A172 (cell line): ENCODE measurements around the gene NAA11. TPM values are rescaled to one million over a fixed set of nuclear protein-coding genes. Genes with fewer than 3 reads are reported as not detected.

ENCODE experiments used
- total RNA-seq: library from RNA; depleted of rRNA; stranded (reverse); fragments of >200 nt; shearing (Covaris generic); gene quantifications from 2 replicates; pipeline ENCODE4 v1.2.3, GENCODE V29; 2014; rRNA removed

NAA11 gene
- total RNA-seq, 1 experiment from 2014 or later = not detected

Other genes starting within 250 kb of the NAA11 start
- gene GK2, start 82.2 kb upstream of the NAA11 start, total RNA-seq = not detected in 2 replicates